GM19324 (cell line): ENCODE data around the gene DNASE1.

Experiments
- ATAC-seq: cut with Tn5 transposase; IDR thresholded peaks from one replicate; pipeline ENCODE4 v1.9.1; 2021; ENCODE audit warnings: mild to moderate bottlenecking, moderate library complexity; ENCODE audit not compliant: unreplicated experiment, low FRiP score

The DNASE1 gene

DNA sequence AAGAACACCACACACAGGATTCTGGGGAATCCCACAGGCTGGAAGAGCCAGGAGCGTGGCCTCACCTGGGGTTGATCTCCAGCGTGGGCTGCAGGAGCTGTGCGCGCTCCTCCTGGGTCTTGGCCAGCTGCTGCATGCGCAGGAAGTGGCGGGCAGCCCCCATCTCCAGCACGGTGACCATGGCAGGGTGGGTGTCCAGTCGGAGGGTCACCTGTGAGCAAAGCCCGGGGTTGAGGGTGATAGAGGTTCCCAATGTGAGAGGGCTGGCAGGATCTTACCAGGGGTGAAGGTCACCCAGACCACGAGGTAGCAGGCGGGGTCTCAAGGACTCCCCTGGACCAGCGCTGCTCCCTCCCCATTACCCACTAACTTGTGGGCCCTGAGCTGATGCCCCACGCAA is 7.4 kb downstream of the DNASE1 start:
- no peak for ATAC-seq

DNA sequence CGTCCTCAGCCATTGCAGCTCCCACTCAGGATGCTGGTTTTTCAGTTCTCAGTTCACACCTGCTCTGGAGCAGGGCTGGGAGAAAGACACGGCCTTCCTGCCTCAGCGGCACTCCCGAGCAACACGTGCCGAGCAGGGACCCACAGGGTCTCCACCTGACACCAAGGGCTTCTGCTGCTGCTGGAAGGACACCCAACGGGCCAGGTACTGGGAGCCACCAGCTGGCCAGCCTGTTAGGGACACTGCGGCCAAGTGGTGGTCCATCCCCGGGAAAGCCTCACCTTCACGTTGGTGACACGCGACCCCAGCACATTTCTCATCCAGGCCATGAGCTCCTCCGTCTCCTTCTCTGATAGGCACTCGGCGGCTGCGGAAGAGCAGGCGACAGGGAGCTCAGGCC is 8.1 kb downstream of the DNASE1 start:
- ATAC-seq: no peak

DNA sequence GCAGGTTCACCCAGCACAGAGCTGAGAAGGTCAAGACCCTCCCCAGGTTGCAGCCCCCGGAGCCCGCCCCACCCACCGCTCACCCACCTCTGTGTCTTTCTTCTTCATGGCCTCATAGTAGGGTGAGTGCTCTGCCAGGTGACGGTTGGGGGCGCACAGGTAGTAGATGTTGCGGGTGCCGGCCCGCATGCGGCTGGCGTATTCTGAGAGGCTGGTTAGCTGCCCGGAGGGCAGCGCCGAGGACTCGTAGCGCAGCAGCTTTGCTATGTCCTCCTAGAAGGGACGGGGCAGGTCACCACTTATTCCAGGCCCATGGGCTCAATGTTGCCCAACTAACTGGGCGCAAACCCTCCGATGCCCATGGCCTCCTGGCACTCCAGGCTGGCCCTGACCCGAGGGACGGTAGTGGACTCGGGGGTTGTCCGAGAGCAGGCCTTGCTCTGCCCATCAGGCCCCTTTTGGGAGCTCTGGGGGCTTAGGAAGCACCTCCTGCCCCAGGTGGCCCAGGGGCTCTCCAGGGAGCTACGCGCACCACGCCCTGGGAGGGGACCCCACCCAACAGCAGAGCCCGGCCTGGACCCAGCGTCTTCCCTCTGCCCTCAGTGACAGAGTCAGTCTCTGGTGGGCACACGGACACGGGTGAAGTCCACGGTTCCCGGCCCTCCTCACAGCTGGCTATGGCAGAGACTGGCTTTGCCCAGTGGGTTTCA is 9.9 kb downstream of the DNASE1 start:
- no peak for ATAC-seq

DNA sequence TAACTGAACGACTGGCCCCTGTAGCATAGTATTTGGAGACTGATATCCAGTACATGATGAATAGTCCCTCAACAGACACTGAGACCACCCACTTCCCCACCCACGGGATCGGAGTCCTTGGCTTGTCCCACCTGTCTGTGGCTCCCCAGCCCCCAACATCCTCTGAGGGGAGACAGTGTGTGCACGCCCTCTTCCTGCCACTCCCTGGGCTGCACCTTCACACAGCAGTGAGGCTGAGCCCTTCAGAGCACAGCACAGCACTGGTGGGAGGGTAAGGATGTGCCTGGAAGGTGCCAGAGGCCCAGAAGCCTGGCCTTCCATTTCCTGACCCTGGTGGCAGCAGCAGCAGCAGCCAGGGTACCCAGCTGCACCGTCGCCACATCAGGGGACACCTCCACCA is 11.0 kb downstream of the DNASE1 start:
- no peak for ATAC-seq

DNA sequence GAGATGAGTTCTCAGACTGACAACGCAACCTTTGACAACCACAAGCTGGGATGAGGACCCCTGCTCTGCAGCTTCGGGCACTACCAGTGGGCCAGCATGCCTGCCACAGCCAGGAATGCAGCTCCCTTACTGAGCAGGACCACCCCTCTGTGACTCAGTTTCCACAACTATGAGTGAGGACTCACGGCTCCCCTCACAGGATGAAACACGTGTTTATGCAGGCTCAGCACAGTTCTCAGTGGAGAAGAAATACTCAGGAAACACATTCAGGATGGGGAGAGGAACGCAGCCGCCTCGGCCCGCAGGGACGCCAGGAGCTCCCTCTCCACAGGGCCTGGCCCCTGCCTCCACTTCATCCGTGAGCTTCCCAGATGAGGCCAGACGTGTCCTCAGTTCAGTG is 14.1 kb downstream of the DNASE1 start:
- no peak for ATAC-seq

DNA sequence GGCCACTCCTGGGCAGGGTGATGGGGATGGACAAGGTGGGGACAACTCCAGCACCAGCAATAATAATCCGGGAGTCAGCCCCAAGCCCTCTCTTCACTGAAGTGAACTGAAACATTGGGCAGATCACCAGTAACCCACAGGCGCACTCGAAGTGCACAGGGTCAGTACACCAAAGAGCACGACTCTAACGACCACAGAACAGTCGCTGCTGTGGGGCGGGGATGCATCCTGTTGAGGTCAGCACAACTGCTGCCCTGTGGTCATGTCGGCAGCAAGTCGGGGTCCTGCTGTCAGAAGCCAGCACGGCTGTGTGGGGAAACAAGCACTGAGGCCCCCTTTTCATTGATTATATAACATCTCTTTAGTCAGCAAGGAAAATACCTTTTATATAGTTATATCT is 14.6 kb downstream of the DNASE1 start:
- ATAC-seq: no peak

DNA sequence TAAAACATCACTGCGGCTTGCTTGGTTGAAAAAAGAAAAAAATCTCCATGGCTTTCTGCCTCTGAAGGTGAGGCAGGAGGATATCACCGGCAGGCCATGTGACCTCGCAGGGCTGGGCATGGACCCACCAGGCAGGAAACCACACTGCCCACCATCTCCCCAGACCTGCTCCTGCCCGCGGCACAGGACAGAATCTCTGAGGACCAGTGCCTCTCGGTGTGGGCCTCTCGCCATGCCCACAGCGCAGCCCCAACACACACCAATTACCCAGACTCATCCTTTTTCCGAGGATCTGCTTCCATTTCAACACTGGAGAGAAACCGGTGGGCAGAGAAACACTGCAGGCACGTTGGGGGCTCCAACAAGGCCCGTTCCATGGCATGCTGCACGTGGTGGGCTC is 16.2 kb downstream of the DNASE1 start:
- no peak for ATAC-seq

DNA sequence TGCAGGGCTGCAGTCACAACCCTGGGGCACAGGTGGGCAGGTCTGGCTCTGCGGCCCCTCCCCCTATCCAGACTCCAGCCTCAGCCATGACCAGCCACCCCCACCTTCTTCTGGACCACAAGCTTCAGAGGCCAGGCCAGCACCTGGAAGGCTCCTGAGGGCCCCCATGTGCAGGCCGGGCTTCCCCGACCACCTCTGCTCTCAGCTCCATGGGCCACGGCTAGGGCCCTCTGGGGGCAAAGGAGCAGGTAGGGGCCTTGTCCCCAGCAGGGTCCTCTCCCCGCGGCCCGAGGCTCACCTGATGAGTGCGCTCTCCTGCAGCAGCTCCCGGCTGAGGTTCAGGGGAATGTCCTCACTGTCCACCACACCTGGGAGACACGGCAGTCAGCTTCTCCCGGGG is 16.9 kb downstream of the DNASE1 start:
- no peak for ATAC-seq

DNA sequence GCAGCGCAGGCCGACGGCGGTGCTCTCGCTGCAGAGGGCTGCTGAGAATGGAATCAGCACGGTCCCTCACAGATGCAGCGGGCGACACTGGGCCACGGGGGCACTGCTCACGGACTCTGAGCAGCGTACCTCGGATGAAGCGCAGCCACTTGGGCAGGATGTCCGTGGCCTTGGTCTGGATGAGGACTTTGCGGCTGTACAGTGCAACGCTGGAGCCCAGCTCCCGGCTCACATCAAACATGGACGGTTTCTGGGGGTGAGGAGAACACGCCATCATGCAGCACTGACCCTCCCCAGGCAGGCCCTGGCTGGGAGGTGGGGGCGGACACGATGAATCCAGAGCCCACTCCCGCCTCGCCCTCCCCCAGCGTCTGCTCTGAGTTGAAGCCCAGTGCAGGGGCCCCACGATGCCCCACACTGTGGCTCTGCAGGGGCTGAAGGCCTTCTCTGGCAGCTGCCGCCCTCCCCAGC is 18.1 kb downstream of the DNASE1 start:
- no peak for ATAC-seq

DNA sequence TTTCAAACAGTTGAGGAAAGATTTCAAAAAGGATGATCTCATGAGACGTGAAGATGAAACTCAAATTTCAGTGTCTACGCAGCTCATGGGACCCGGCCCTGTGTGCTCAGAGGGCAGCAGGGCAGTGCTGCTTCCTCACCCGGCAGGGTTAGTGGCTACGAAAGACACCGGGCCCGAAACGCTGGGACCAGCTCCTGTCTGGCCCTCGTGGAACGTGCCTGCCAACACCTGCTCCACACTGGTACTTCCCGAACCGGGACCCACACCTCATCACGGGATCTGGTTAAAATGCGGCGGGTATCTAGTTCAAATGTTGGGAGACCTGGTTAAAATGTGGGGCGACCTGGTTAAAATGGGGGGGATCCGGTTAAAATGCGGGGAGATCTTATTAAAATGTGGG is 18.7 kb downstream of the DNASE1 start:
- no peak for ATAC-seq

DNA sequence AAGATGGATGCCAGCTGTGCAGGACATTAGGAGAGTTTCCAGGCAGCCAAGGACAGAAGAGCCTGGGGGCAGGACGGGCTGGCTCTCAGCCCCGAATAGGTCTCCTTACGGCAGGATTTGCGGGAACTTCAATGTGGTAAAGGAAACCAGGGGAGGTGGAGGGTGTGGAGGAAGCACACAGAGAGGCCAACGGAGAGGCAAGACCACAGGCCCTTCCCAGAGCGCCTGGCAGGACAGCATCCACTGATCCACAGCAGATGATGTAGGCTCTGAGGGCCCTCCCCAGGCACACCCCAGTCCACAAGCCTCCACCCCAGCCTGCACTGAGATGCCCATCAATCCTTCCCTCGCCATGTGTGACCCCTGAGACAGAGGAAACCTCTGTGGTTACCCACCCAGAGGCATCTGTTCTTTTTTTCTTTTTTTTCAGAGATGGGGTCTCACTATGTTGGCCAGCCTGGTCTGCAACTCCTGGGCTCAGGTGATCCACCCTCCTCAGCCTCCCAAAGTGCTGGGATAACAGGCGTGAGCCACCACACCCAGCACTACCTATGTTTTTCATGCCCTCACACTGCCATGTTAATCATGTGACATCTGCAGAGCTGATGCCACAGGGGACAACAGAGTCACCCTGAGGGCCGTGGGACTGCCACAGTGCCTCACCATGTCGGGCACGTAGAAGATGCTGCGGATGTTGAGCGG is 19.3 kb downstream of the DNASE1 start:
- ATAC-seq: no peak

DNA sequence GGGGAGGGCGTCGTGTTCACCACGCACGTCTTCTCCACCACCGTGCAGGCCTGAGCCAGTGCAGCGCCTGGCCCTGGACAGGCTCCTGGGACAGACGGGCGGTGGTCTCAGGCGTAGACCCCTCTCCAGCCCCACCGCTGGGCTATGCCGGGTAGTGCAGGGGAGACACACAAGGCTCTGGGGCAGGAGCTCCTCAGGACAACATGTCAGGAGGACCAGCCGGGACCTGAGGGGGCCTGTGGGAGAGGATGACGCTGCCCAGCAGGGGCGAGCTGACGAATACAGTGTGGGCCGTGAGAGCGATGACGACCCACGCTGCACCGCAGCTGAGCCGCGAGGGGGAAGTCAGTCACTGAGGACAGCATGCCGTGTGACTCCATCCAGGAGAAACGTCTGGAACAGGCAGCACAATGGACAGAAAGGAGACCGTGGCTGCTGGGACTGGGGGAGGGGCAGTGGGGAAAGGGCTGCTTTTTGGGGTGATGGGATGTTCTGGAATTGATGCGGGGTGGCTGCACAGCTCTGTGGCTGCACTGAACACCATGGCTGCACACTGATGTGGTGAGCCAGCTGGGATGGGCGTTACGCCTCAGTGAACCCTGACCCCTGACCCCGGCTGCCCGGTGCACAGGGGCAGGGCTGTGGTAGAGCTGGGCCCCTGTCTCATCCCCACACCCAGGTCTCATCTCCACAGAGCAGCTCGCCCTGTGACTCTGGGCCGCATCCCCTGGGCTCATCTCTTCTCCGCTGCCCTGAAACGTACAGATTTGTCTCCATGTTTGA is 20.2 kb downstream of the DNASE1 start:
- ATAC-seq: no peak

DNA sequence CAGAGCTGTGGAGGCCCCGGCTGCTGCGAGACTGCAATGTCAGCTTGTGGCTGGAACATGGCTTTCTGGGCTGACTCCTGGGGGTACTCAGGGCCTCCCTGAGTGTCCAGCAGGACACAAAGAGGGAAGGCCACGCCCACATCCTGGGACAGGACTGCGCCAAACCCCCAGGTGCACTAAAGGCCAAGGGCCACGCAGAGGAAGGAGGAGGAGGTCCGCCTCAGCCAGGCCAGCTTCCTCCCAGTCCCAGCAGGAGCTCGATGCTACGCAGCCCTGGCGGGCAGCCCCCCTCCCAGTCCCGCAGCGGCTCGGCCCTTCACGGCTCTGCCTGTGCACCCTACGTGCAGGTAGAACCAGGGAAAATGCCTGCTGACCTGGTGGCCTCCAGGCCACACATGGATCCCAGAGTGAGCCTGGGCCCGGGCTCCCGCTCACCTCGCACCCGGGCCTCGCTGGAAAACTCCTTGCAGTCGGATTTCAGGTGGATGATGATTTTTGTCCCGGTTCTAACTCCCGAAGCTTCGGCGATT is 21.2 kb downstream of the DNASE1 start:
- ATAC-seq: no peak

DNA sequence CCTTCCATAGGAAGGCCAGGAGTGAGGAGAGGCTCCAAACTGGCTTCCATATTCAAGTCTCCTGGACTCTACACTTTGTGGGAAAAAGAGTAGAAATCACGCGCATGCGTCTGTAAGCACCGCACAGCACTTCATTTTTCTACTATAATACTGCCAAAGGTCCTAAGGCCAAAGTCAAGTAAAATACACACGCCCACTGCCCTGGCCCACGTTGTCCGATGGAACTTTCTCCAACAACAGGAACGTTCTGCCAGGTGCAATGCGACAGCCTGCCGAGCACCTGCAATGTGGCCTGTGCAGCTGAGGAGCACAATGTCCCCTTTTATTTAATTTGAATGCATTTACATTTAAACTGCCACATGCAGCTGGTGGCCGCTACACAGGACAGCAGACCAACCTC is 23.5 kb downstream of the DNASE1 start:
- no peak for ATAC-seq

DNA sequence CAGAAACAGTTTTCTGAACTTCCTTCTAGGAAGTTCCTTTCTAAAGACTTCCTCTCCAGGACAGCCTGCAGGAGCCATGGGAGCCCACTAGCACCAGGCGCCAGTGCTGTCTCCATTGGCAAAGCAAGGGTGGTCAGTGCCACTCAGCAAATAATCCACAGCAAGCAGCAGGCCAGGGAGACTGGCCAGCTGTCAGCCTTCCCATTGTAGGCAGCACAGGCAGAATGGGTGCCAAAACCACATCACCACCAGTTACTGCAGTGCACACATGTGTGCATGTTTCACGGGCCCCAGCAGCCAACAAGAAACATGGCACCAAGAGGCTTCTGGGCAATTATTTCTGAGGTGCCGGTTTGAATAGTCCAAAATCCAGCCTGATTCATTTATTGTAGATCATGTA is 26.7 kb downstream of the DNASE1 start:
- no peak for ATAC-seq

DNA sequence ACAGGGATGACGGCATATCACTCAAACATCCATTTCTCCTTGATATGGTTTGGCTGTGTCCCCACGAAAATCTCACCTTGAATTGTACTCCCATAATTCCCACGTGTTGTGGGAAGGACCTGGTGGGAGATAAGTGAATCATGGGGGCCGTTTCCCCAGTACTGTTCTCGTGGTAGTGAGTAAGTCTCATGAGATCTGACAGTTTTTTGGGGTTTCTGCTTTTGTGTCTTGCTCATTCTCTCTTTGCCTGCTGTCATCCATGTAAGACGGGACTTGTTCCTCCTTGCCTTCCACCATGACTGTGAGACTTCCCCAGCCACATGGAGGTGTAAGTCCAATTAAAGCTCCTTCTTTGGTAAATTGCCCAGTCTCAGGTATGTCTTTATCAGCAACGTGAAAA is 32.5 kb downstream of the DNASE1 start:
- ATAC-seq: no peak

DNA sequence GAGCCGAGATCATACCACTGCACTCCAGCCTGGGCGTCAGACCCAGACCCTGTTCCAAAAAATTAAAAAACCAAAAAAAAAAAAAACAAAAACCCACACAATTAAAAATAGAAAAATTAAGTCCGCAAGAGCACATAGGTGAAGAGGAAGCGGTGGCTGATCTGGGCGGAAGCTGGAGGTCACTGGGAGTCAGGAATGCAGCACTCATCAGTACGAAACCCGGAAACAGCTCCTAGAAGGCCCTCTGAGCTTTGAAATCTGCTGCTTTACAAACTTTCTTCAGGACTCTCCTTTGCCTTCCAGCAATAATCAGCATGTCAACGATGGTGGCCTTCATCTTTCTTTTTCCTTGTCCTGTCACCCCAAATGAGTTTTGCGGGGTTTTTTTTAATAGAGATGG is 33.3 kb downstream of the DNASE1 start:
- ATAC-seq: no peak

DNA sequence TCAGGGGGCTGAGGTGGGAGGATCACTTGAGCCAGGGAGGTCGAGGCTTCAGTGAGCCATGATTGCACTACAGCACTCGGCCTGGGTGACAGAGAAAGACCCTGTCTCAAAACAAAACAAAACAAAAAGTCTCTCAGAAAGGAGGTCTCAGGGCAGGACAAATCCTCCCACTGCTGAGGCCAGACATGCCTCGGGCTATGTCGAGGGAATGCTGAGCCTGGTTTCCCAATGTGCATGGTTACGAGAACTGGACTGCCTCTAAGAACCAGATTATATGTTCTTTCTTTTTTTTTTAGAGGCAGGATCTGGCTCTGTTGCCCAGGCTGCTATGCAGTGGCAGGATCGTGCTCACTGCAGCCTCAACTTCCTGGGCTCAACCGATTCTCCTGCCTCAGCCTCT is 35.2 kb downstream of the DNASE1 start:
- ATAC-seq: no peak

DNA sequence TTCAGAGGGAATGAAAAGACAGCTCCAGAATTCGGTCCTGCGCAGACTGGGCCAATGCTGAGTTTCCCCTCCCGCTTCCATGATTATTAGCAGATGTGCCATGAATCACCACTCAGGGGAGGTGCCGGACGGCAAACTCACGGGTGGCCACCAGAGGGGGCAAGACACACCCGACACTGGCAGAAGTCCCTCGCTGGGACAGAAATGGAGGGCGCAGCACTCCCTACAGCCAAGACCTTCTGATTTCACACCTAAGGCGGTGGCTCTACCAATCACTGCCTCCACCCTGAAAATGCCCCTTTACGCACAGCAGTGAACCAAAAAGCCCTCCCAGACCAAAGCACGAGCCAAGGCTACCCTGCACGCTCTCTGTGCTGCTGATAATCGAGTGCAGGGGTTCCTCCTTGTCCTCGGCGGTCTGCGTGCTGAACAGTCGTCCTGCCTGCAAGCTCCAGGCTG is 36.0 kb downstream of the DNASE1 start:
- ATAC-seq: peak; percentile 56

DNA sequence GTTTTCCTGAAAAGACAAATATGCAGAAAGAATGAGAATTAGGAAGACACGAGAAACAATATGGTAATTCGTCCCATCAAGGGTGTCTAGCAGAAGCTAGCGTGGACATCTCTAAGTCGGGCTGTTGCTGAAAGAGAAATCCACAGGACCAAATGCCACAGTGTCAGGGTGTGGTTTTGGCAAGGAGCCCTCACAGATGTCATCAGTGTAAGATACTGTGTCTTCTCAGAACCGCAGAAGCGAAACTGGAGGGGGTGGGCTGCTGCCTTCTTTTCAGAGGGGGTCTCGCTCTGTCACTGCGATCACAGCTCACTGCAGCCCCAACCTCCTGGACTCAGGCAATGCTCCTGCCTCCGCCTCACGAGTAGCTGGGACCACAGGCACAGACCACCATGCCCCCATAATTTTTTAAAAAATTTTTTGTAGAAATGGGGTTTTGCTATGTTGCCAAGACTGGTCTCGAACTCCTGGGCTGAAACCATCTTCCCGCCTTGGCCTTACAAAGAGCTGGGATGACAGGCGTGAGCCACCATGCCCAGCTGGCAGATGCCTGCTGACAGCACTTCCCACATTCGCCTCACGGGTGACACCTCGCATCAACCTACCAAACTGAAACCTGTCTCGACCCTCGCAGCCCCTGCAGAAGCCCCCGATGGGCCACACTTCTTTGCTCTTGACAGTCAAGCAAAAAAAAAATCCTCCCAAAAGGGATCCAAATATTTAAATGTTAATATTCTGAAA is 36.7 kb downstream of the DNASE1 start:
- ATAC-seq: no peak
